Middle frontal gyrus (tissue), 1 donor: ENCODE measurements around the gene TRIM50.
A peak's percentile ranks its signal among the peaks of the same experiment; 100 is the strongest.
"Not testable (repeated sequence)": the region's sequence is repeated elsewhere in the genome, so short reads cannot be mapped to it uniquely, and the experiment has no call there.

ENCODE experiments used
- DNase-seq: peaks from one replicate; pipeline ENCODE4 v3.0.0-alpha.2; 2015; ENCODE audit warnings: low spot score; ENCODE audit errors: extremely low spot score

The TRIM50 gene

GRCh38 chr7:73314271-73314670, 13.6 kb downstream of the TRIM50 start:
- no peak for DNase-seq

DNA sequence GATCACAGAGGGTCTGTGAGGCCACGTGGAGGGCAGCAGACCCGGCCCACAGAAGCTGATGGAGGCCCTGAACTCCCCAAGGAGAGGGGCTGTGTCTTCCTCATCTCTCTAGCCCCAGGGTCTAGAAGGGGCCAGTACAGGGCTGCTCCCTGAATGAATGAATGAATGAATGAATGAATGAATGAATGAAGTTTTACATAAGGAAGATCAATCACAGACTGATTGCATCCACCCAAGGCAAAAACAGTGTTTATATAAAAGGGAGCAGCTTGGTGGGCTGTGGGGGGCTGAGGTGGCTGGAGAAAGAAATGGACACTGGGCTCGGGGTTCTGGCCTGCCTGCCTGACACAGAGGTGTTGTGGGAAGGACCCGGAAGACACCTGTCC, 14.4 kb downstream of the TRIM50 start:
- no peak for DNase-seq

DNA sequence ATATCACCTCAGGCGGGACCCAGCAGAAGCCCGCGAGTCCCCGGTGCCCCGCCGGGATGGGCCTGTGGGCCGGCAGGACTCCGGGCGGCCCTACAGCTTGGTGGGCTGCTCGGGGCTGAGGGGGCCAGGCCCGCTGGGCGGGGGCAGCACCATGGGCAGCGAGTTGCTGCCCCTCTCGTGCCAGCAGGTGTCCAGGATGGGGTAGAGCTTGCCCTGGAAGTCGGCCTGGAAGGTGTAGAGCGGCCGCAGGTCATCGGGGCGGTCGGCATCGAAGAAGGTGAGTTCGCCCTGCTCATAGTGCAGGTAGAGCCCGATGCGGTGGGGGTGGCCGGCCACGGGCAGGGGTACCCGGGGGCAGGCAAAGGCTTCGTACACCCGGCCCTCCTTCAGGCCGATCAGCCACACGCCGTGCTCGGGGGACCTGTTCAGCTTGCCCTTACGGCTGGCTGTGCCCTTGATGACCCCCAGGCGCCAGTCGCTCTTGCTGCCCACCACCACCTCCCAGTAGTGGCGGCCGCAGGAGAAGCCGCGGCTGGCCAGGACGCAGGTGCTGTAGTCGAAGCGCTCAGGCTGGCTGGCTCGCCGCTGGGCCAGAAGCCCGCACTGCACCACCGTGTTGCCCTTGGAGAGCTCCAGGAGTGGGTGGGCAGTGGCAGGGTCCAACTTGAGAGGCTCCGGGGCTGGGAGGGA, 14.9 kb downstream of the TRIM50 start:
- DNase-seq = no peak

GRCh38 chr7:73311421-73311820, 16.5 kb downstream of the TRIM50 start:
- not testable (repeated sequence) for DNase-seq

DNA sequence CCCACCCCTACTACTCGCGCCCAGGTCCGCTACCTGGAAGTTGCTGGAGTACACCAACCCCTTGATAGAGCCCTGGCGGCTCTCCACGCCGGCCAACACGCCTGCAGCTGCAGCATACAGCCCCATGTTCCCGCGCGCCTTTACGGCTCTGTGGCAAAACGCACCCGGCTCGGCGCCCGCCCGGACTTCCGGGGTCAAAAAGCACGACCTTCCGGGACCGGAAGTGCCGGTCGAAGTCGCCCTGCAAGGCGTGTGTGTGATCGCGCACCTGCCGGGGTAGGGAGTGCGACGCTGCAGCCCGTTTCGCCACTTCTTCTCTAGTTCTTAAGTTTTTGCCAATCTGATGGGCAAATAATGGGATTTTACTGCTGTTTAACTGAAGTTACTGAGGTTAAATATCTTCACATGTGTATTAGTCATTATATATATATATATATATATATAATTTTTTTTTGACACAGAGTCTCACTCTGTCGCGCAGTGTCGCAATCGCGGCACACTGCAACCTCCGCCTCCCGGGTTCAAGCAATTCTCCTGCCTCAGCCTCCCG, 19.1 kb downstream of the TRIM50 start, which contains the start of gene NSUN5:
NSUN5 (minus strand) TSS at position 162 of the 550 bp plus-strand sequence; CDS start at position 126, 36 bp downstream.
- peak; percentile 39 for DNase-seq

GRCh38 chr7:73308074-73308664, 19.7 kb downstream of the TRIM50 start:
- DNase-seq = no peak

- no peak for DNase-seq
Observed at GRCh38 chr7:73307436-73307835, 20.4 kb downstream of the TRIM50 start.

GRCh38 chr7:73304612-73305387, 23.1 kb downstream of the TRIM50 start:
- not testable (repeated sequence) for DNase-seq

DNA sequence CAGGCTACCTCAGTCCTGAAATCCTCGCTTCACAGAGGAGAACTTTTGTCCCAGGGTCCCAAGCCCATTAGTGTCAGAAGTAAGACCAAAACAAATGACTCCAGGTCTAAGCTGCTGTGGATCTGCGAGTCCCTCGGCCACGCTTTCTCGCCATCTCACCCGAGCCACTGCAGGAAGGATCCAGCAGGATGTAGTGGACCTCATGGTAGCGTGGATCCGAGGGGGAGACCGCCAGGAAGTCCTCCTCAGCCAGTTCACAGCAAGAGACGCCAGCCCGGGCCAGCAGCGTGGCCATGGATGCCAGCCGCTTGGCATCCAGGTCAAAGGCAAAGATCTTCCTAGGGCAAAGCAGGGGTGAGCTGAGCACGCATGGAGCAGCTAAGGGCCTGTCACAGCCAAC, 23.8 kb downstream of the TRIM50 start:
- no peak for DNase-seq

DNA sequence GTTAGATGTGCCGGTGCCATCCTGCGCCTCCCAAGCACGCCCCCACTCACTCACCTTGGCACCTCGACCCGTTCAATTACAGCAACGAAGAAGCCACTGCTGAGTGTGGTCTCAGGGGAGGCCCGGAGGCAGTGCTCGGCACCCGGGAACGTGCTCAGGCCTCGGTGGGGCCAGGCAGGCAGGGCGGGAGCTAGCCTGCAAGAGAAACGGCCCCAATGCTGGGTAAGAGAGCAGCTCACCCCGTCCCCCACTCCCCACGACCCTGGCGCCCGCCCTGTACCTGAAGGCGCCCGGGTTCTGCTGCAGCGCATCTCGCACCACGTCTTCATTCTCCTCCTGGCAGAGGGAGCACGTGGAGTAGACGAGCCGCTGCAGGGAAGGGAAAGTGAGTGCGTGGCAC, 24.3 kb downstream of the TRIM50 start:
- DNase-seq = no peak

GRCh38 chr7:73302846-73303245, 25.0 kb downstream of the TRIM50 start:
- DNase-seq = not testable (repeated sequence)

- not testable (repeated sequence) for DNase-seq
Observed at GRCh38 chr7:73301108-73301507, 26.8 kb downstream of the TRIM50 start.

DNA sequence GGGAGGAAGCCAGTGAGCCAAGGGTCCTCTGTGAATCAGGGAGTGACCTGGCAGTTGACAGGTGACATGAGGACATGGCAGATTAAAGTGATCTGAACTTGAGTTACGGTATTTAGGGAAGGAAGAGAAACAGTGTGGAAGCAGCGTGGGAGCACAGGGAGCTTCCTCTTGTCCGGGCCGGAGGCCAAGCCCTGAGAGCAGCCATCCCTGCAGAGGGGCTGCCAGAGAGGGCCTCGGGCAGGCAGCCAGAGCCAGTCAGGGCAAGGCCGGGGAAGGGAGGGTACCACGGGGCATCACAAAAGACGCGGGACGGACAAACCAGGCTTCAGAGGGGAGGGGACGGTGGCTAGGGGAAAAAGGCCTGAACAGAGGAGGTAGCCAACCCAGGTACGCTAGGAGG, 28.1 kb downstream of the TRIM50 start:
- DNase-seq = not testable (repeated sequence)

DNA sequence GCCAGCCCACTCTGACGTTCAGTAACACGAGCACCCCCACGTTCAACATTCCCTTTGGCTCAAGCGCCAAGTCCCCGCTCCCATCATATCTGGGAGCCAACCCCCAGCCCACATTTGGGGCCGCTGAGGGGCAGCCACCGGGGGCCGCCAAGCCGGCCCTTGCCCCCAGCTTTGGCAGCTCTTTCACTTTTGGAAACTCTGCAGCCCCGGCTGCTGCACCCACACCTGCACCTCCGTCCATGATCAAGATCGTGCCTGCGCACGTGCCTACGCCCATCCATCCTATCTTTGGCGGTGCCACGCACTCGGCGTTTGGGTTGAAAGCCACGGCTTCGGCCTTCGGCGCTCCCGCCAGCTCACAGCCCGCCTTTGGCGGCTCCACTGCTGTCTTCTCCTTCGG, 30.2 kb downstream of the TRIM50 start:
- not testable (repeated sequence) for DNase-seq

DNA sequence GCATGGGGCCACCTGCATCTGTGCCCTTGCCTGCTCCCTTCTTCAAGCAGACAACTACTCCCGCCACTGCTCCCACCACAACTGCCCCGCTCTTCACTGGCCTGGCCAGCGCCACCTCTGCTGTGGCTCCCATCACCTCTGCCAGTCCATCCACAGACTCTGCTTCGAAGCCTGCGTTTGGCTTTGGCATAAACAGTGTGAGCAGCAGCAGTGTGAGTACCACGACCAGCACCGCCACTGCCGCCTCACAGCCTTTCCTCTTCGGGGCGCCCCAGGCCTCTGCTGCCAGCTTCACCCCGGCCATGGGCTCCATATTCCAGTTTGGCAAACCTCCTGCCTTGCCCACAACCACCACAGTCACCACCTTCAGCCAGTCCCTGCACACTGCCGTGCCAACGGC, 30.6 kb downstream of the TRIM50 start:
- DNase-seq = not testable (repeated sequence)

- not testable (repeated sequence) for DNase-seq
Observed at GRCh38 chr7:73277210-73277609, 50.7 kb downstream of the TRIM50 start.

DNA sequence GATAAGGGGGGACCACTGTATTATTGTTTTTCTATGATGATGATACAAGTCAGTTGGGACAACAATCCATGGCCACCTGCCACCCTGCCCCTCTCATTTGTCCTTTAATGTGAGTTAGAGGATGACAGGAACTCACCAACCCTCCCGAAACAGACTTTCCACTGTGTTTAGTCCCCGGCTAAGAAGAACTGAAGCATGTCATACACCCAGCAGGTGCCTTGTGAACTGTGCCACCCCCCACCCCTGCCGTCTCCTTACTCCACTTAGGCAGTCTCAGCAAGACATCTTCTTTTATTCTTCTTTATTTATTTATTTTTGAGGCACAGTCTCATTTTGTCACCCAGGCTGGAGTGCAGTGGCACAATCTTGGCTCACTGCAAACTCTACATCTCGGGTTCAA, 60.1 kb downstream of the TRIM50 start:
- DNase-seq = not testable (repeated sequence)

DNA sequence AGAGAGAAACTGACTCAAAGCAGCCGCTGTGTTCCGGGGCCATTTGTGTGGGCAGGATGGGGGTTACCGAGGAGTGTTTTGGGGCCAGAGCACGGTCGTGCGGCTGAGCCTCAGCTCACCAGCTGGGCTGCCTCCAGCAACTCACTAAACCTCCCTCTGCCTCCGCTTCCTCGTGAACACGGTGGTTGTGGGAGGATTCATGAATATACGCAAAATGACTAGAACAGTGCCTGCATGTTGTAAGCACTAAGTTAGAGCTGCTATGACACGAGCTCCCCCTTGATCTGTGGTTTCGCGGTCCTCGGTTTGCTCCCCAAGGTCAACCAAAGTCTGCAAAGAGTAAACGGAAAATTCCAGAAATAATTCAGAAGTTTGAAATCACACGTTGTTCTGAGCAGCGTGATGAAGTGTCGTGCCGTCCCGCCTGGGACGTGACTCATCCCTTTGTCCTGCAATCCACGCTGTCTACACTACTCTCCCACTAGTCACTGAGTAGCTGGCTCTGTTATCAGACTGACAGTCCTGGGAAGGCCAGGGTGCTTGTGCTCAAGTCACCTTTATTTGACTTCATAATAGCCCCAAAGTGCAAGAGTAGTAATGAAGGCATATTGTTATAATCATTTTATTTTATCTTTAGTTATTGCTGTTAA, 61.0 kb downstream of the TRIM50 start:
- DNase-seq = not testable (repeated sequence)
